Neural cell (in vitro differentiated cells): ENCODE results near the gene MRPL22. TPM values are rescaled to one million over a fixed set of nuclear protein-coding genes. Genes with fewer than 3 reads are reported as not detected.

Source experiments
- H2AFZ ChIP-seq: fragments of 200-600, 300-800 bp; sonication (generic), shearing (Covaris generic); 2 replicates; pipeline ENCODE4 v1.6.0; 2014; ENCODE audit warnings: low read depth, mild to moderate bottlenecking, antibody characterized with exemption, low read length, moderate library complexity
- H3F3A ChIP-seq: fragments of 200-600 bp; shearing (Covaris generic); 2 replicates; pipeline ENCODE4 v1.6.1; 2016; ENCODE audit warnings: mild to moderate bottlenecking, moderate library complexity, mixed read lengths, antibody characterized with exemption, low read length; ENCODE audit not compliant: insufficient read depth, poor library complexity, severe bottlenecking
- H3K27ac ChIP-seq: fragments of 200-600, 300-800 bp; sonication (generic), shearing (Covaris generic); 2 replicates; pipeline ENCODE4 v1.5.1; 2014; ENCODE audit warnings: mild to moderate bottlenecking, low read length, moderate library complexity
- H3K27me3 ChIP-seq: fragments of 300-800, 200-600 bp; sonication (generic), shearing (Covaris generic); 2 replicates; pipeline ENCODE4 v1.6.0; 2014; ENCODE audit warnings: mild to moderate bottlenecking, low read depth, low read length, moderate library complexity; ENCODE audit not compliant: insufficient read depth
- H3K36me3 ChIP-seq: fragments of 300-800, 200-600 bp; sonication (generic), shearing (Covaris generic); 2 replicates; pipeline ENCODE4 v1.5.1; 2014; ENCODE audit warnings: mild to moderate bottlenecking, antibody characterized with exemption, low read length, moderate library complexity; ENCODE audit not compliant: insufficient read depth
- H3K4me2 ChIP-seq: fragments of 300-800, 200-600 bp; sonication (generic), shearing (Covaris generic); 2 replicates; pipeline ENCODE4 v1.6.0; 2014; ENCODE audit warnings: mild to moderate bottlenecking, low read length
- H3K4me3 ChIP-seq: fragments of 300-800, 200-600 bp; sonication (generic), shearing (Covaris generic); 2 replicates; pipeline ENCODE4 v1.5.1; 2014; ENCODE audit warnings: mild to moderate bottlenecking, low read length, moderate library complexity
- H3K79me2 ChIP-seq: fragments of 200-600 bp; shearing (Covaris generic); replicated peaks from 2 replicates; pipeline ENCODE4 v1.6.0; 2014; ENCODE audit warnings: mild to moderate bottlenecking, low read length, moderate library complexity; ENCODE audit not compliant: insufficient read depth
- H3K9ac ChIP-seq: fragments of 300-800, 200-600 bp; sonication (generic), shearing (Covaris generic); 2 replicates; pipeline ENCODE4 v1.6.1; 2016; ENCODE audit warnings: mild to moderate bottlenecking, low read length, mixed read lengths
- H3K9me2 ChIP-seq: fragments of 200-600 bp; shearing (Covaris generic); 2 replicates; pipeline ENCODE4 v1.6.1; 2016; ENCODE audit warnings: mild to moderate bottlenecking, low read length, mixed read lengths; ENCODE audit not compliant: insufficient read depth
- H3K9me3 ChIP-seq: fragments of 200-600, 300-800 bp; sonication (generic), shearing (Covaris generic); 2 replicates; pipeline ENCODE4 v1.6.1; 2016; ENCODE audit warnings: mild to moderate bottlenecking, mixed run types, low read length, moderate library complexity, mixed read lengths
- H4K20me1 ChIP-seq: fragments of 200-600 bp; shearing (Covaris generic); 2 replicates; pipeline ENCODE4 v1.6.1; 2016; ENCODE audit warnings: mild to moderate bottlenecking, mixed run types; ENCODE audit not compliant: insufficient read depth
- EZH2 ChIP-seq: fragments of 200-600, 300-800 bp; shearing (Covaris generic), sonication (generic); IDR thresholded peaks from 2 replicates; pipeline ENCODE4 v1.6.1; 2014; ENCODE audit warnings: antibody characterized with exemption, low read length, borderline replicate concordance, mild to moderate bottlenecking; ENCODE audit not compliant: insufficient read depth, poor library complexity, severe bottlenecking
- MXI1 ChIP-seq: fragments of 450-650 bp; conservative IDR thresholded peaks from 2 replicates; pipeline ENCODE4 v1.6.1; 2014; ENCODE audit warnings: antibody characterized with exemption, mild to moderate bottlenecking; ENCODE audit not compliant: poor library complexity, severe bottlenecking
- POLR2AphosphoS5 ChIP-seq: IDR thresholded peaks from 2 replicates; pipeline ENCODE4 v1.6.1; 2012
- RAD21 ChIP-seq: fragments of 450-650 bp; conservative IDR thresholded peaks from 2 replicates; pipeline ENCODE4 v1.6.1; 2014; ENCODE audit warnings: antibody characterized with exemption, mild to moderate bottlenecking, moderate library complexity
- SMC3 ChIP-seq: fragments of 450-650 bp; conservative IDR thresholded peaks from 2 replicates; pipeline ENCODE4 v1.6.1; 2014; ENCODE audit warnings: antibody characterized with exemption, mild to moderate bottlenecking, moderate library complexity; ENCODE audit not compliant: poor library complexity
- TAF1 ChIP-seq: IDR thresholded peaks from 2 replicates; pipeline ENCODE4 v1.6.1; 2012; ENCODE audit warnings: low read depth
- polyA plus RNA-seq: library from polyadenylated mRNA; depleted of rRNA; stranded (reverse); fragments of >200 nt; gene quantifications from 2 replicates; pipeline ENCODE4 v1.2.3, GENCODE V29; 2014
- TF ChIP-seq, protein P1 (sequence below): IDR thresholded peaks from 2 replicates; pipeline ENCODE4 v1.6.1; 2012; ENCODE audit warnings: borderline replicate concordance
- TF ChIP-seq, protein P2 (sequence below): fragments of 450-650 bp; IDR thresholded peaks from 2 replicates; pipeline ENCODE4 v1.5.1; 2014; ENCODE audit warnings: antibody characterized with exemption, mild to moderate bottlenecking, moderate library complexity; ENCODE audit not compliant: poor library complexity, severe bottlenecking

MRPL22 gene
- polyA plus RNA-seq, 1 donor from 2014 or later = 28.0 TPM

DNA sequence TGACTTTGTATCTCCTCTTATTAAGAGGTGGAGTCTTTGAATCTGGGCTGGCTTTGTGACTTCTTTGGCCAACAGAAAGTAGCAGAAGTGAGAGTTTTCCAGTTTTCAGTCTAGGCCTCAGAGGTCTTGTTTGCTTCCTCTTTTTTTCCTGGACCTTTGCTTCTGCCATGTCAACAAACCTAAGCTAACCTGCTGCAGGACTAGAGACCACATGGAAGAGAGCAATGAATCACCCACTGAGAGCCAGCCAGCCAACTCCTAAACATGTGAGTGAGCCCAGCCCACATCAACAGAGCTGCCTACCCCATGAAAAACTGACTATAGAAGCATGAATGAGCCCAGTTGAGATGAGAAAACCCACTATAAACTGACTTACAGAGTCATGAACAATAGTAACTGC, 29.9 kb downstream of the MRPL22 start:
- H3K4me2 ChIP-seq = no peak overlapping the region
- H3K9me3 ChIP-seq = no peaks in the 10 kb centered on the region
- no peaks in the 10 kb centered on the region for H4K20me1 ChIP-seq
- H3K36me3 ChIP-seq = peaks cover 4% of the 10 kb centered on the region
- no peaks in the 10 kb centered on the region for H3K27me3 ChIP-seq
- no peaks in the 10 kb centered on the region for H3K9me2 ChIP-seq
- H2AFZ ChIP-seq = no peak overlapping the region
- TF ChIP-seq, protein P1, sequence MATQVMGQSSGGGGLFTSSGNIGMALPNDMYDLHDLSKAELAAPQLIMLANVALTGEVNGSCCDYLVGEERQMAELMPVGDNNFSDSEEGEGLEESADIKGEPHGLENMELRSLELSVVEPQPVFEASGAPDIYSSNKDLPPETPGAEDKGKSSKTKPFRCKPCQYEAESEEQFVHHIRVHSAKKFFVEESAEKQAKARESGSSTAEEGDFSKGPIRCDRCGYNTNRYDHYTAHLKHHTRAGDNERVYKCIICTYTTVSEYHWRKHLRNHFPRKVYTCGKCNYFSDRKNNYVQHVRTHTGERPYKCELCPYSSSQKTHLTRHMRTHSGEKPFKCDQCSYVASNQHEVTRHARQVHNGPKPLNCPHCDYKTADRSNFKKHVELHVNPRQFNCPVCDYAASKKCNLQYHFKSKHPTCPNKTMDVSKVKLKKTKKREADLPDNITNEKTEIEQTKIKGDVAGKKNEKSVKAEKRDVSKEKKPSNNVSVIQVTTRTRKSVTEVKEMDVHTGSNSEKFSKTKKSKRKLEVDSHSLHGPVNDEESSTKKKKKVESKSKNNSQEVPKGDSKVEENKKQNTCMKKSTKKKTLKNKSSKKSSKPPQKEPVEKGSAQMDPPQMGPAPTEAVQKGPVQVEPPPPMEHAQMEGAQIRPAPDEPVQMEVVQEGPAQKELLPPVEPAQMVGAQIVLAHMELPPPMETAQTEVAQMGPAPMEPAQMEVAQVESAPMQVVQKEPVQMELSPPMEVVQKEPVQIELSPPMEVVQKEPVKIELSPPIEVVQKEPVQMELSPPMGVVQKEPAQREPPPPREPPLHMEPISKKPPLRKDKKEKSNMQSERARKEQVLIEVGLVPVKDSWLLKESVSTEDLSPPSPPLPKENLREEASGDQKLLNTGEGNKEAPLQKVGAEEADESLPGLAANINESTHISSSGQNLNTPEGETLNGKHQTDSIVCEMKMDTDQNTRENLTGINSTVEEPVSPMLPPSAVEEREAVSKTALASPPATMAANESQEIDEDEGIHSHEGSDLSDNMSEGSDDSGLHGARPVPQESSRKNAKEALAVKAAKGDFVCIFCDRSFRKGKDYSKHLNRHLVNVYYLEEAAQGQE = no peak
- TF ChIP-seq MXI1 (no peak), RAD21 (no peak), TAF1 (no peak), SMC3 (no peak), POLR2AphosphoS5 (no peak), EZH2 (no peak)
- TF ChIP-seq, protein P2, sequence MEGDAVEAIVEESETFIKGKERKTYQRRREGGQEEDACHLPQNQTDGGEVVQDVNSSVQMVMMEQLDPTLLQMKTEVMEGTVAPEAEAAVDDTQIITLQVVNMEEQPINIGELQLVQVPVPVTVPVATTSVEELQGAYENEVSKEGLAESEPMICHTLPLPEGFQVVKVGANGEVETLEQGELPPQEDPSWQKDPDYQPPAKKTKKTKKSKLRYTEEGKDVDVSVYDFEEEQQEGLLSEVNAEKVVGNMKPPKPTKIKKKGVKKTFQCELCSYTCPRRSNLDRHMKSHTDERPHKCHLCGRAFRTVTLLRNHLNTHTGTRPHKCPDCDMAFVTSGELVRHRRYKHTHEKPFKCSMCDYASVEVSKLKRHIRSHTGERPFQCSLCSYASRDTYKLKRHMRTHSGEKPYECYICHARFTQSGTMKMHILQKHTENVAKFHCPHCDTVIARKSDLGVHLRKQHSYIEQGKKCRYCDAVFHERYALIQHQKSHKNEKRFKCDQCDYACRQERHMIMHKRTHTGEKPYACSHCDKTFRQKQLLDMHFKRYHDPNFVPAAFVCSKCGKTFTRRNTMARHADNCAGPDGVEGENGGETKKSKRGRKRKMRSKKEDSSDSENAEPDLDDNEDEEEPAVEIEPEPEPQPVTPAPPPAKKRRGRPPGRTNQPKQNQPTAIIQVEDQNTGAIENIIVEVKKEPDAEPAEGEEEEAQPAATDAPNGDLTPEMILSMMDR = no peak
- no peak overlapping the region for H3K27ac ChIP-seq
- no peak overlapping the region for H3K4me3 ChIP-seq
- no peaks in the 10 kb centered on the region for H3K79me2 ChIP-seq
- no peak overlapping the region for H3K9ac ChIP-seq
- peaks cover 5% of the 10 kb centered on the region for H3F3A ChIP-seq

DNA sequence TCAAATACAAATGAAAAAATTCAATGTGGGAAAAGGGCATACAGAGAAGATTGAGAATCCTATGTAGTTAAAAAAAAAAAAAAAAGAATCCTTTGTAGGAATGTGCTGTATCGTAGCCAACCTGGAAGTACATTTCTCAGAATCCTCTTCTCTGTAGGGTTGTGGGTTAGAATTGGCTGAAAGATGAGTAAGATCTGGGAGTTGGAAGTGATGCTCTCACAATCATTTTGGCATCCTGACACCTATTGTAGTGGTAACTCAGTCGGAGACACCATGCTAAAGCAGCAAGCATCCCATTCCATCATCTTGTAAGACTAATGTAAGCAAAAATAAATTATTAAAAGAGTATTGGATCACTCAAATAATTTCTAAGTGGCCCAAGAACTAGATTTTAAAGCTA, 30.6 kb downstream of the MRPL22 start:
- Histone ChIP-seq H3K36me3 (peaks cover 4% of the 10 kb centered on the region), H3K9ac (no peak overlapping the region), H3K9me3 (no peaks in the 10 kb centered on the region), H3K27me3 (no peaks in the 10 kb centered on the region), H3K4me3 (no peak overlapping the region), H3F3A (peaks cover 5% of the 10 kb centered on the region), H3K27ac (no peak overlapping the region), H3K9me2 (no peaks in the 10 kb centered on the region), H3K4me2 (no peak overlapping the region), H4K20me1 (no peaks in the 10 kb centered on the region), H3K79me2 (no peaks in the 10 kb centered on the region), H2AFZ (no peak overlapping the region)
- TF ChIP-seq, protein P2 = no peak
- TF ChIP-seq RAD21 (no peak), SMC3 (no peak), POLR2AphosphoS5 (no peak), TAF1 (no peak)
- TF ChIP-seq, protein P1 = no peak
